GM12864 (cell line): ENCODE results near the gene PAPLN.

Experiments used
- DNase-seq: peaks from one replicate; pipeline ENCODE4 v3.0.0-alpha.2; 2011; ENCODE audit warnings: low read depth
- H3K4me3 ChIP-seq: 2 replicates; pipeline ENCODE4 v1.5.1; 2011; ENCODE audit warnings: mild to moderate bottlenecking, low read depth, low read length, control low read depth
- TF ChIP-seq, protein P1 (sequence below): IDR thresholded peaks from 2 replicates; pipeline ENCODE4 v1.5.1; 2011; ENCODE audit warnings: low read depth, mild to moderate bottlenecking, moderate library complexity, low read length, control low read depth, inconsistent platforms; ENCODE audit errors: missing control alignments

PAPLN gene

DNA sequence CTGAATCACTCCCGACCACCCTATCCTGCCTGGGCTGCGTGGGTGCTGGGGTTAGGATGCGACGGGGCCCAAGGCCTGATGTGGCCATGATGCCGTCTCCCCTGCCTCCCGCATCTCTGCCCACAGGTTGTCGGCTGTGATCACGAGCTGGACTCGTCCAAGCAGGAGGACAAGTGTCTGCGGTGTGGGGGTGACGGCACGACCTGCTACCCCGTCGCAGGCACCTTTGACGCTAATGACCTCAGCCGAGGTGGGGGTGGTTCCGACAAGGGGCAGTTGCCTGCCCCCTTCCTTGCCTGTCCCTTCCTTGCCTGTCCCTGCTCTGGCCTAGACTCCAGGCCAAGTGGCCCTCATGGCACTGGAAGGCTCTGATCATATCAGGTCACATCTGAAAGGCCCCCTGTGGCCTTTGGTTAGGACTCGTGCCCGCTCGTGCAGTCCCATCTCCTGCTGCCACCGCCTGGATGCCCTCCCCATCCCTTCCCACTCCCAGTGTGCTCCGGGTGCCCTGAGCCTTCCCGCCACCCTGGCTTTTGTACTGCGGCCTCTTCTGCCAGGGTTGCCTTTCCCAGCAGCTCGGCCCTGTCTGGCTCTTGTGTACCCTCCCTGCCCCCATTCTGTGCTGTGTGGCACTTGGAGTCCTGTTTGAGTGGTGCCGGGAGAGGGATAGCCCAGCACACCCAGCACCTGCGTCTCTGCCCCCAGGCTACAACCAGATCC, 13.6 kb downstream of the PAPLN start:
- TF ChIP-seq, protein P1, sequence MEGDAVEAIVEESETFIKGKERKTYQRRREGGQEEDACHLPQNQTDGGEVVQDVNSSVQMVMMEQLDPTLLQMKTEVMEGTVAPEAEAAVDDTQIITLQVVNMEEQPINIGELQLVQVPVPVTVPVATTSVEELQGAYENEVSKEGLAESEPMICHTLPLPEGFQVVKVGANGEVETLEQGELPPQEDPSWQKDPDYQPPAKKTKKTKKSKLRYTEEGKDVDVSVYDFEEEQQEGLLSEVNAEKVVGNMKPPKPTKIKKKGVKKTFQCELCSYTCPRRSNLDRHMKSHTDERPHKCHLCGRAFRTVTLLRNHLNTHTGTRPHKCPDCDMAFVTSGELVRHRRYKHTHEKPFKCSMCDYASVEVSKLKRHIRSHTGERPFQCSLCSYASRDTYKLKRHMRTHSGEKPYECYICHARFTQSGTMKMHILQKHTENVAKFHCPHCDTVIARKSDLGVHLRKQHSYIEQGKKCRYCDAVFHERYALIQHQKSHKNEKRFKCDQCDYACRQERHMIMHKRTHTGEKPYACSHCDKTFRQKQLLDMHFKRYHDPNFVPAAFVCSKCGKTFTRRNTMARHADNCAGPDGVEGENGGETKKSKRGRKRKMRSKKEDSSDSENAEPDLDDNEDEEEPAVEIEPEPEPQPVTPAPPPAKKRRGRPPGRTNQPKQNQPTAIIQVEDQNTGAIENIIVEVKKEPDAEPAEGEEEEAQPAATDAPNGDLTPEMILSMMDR: no peak
- DNase-seq: no peak
- H3K4me3 ChIP-seq: no peak overlapping the region

DNA sequence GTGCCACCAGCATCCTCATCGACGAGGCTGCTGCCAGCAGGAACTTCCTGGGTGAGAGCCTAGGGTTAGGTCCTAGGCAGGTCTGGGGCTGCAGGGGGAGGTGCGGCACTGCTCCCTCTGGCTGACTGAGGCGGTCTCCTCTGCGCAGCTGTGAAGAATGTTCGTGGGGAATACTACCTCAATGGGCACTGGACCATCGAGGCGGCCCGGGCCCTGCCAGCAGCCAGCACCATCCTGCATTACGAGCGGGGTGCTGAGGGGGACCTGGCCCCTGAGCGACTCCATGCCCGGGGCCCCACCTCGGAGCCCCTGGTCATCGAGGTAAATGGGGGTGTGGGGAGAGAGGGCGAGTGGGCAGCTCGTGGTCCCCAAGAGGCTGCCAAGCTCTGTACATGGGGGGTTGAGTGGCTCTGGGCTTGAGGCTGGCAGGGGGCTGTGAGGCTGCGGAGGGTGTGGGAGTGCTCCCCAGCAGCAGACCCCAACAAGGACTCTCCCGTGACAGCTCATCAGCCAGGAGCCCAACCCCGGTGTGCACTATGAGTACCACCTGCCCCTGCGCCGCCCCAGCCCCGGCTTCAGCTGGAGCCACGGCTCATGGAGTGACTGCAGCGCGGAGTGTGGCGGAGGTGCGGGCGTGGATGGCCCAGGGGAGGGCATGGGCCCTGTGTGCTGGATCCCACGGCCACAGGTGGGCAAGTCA, 14.4 kb downstream of the PAPLN start:
- DNase-seq: no peak
- TF ChIP-seq, protein P1: no peak
- H3K4me3 ChIP-seq: no peak overlapping the region

DNA sequence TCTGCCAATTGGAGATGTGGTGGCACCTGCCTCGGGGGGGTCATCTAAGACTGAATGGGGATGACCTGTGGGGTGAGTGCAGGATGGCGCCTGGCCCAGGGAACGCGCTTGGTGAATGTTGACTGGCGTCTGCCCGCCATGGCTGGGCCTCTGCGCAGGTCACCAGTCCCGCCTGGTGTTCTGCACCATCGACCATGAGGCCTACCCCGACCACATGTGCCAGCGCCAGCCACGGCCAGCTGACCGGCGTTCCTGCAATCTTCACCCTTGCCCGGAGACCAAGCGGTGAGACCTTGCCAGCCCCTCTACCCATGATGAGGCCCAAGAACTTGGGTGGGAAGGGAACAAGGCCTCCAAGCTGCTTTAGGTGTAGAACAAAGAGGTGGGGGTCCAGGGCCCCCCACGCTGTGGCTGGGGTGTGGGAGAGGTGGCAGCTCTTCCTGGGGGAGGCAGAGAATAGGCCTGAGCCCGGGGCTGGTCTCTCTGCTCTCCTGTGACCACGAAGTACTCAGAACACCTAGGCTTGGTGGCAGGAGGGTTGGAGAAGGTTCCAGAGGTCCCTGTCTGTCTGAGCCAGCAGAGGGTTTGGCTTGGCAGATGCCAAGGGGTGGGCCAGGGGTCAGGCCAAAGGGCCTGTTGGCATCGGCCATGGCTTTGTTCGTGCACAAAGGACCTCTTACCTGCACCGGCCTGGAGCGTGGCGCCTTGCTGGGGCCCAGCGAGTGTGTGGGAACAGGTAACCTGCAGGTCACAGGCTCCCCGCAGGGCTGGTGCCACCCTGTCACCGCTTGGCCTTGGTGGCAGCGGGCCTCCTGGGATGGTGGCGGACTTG, 15.4 kb downstream of the PAPLN start:
- TF ChIP-seq, protein P1: no peak
- H3K4me3 ChIP-seq: no peak overlapping the region
- no peak for DNase-seq

DNA sequence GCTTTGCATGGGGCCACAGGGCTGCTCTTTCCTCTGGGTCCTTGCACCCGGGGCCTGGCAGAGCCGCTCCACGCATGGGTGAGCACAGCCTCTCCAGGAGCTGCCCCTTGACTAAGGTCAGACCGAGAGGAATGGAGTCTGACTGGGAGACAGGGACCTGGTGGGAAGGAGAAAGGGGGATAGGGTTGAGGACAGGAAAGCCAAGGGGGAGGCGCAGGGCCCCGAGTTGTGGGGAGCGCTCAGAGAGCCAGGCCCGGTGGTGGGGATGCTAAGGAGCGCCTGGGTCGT, 16.0 kb downstream of the PAPLN start:
- H3K4me3 ChIP-seq: no peak overlapping the region
- TF ChIP-seq, protein P1: no peak
- DNase-seq: no peak

DNA sequence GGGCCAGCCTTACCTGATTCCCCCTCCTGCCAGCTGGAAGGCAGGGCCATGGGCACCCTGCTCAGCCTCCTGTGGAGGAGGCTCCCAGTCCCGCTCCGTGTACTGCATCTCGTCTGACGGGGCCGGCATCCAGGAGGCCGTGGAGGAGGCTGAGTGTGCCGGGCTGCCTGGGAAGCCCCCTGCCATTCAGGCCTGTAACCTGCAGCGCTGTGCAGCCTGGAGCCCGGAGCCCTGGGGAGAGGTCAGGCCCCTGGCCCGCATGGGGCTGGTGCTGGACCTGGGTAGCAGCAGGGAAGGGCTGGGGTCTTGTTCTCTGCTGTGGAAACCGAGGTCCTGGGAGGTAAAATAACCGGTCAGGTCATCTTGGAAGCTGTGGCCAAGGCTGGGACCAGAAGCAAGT, 16.4 kb downstream of the PAPLN start:
- no peak for DNase-seq

DNA sequence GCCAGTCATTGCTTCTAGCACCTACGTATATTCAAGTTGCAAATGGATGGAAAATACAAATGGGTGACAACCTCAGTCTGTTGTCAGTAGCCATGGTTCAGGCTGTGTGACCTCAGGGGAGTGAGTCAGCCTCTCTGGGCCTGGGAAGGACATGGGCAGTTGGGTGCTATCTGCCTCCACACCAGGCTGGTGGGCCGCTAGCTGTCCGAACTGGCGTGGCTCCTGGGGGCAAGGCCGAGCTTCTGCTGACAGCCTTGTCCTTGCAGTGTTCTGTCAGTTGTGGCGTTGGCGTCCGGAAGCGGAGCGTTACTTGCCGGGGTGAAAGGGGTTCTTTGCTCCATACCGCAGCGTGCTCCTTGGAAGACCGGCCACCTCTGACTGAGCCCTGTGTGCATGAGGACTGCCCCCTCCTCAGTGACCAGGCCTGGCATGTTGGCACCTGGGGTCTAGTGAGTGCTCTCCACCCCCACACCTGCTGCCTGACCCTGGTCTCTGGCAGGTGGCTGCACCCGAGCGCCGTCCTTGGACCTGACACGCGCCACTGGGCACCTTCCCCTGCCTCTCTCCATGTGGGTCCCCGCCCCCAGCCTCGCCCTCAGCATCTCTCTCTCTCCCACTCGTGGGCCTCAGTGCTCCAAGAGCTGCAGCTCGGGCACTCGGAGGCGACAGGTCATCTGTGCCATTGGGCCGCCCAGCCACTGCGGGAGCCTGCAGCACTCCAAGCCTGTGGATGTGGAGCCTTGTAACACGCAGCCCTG, 17.1 kb downstream of the PAPLN start:
- H3K4me3 ChIP-seq: no peak overlapping the region
- TF ChIP-seq, protein P1: no peak
- DNase-seq: no peak

More for the DNA sequence above, 16.4 kb downstream of the PAPLN start:
- H3K4me3 ChIP-seq: no peak overlapping the region
- TF ChIP-seq, protein P1: no peak
